OCI-LY7 (cell line): ENCODE measurements around the gene EOMES. TPM values are rescaled to one million over a fixed set of nuclear protein-coding genes. Genes with fewer than 3 reads are reported as not detected.

Experiments
- BruUV-seq: library from RNA; stranded (reverse); fragments of 400-500 nt; replicated peaks from 2 replicates; lab custom pipeline; 2021; lab: Mats Ljungman, UMichigan
- CTCF ChIA-PET: fragments of 300-600 bp; sonication (Branson Sonifier 250); formaldehyde crosslinking; loops from one replicate; lab custom pipeline; 2022; ENCODE audit warnings: antibody characterized with exemption; ENCODE audit not compliant: unreplicated experiment; lab: Charles Lee
- POLR2A ChIA-PET: fragments of 300-600 bp; sonication (Branson Sonifier 250); formaldehyde crosslinking; loops from one replicate; lab custom pipeline; 2022; ENCODE audit warnings: antibody characterized with exemption; lab: Charles Lee
- DNase-seq: peaks from one replicate; pipeline ENCODE4 v3.0.0-alpha.2; 2015; ENCODE audit warnings: low spot score
- H2AFZ ChIP-seq: fragments of 200-600 bp; sonication (generic), shearing (Covaris generic); 2 replicates; pipeline ENCODE4 v1.6.1; 2014; ENCODE audit warnings: mild to moderate bottlenecking, antibody characterized with exemption, low read length, moderate library complexity
- H3K27ac ChIP-seq: fragments of 200-600 bp; sonication (generic); 2 replicates; pipeline ENCODE4 v1.5.1; 2014; ENCODE audit warnings: mixed run types, low read depth, mild to moderate bottlenecking, moderate library complexity, low read length, inconsistent platforms; ENCODE audit not compliant: poor library complexity, severe bottlenecking
- H3K36me3 ChIP-seq: fragments of 200-600 bp; sonication (generic); 2 replicates; pipeline ENCODE4 v1.6.1; 2014; ENCODE audit warnings: mild to moderate bottlenecking, antibody characterized with exemption, low read length, moderate library complexity, mixed read lengths; ENCODE audit not compliant: insufficient read depth
- H3K4me1 ChIP-seq: fragments of 200-600 bp; sonication (generic); 2 replicates; pipeline ENCODE4 v1.5.1; 2014; ENCODE audit warnings: mild to moderate bottlenecking, low read length; ENCODE audit not compliant: insufficient read depth, poor library complexity, severe bottlenecking
- H3K4me2 ChIP-seq: fragments of 200-600 bp; sonication (generic); 2 replicates; pipeline ENCODE4 v1.6.1; 2014; ENCODE audit warnings: mild to moderate bottlenecking, low read length
- H3K4me3 ChIP-seq: fragments of 200-600 bp; sonication (generic); 2 replicates; pipeline ENCODE4 v1.5.1; 2014; ENCODE audit warnings: mild to moderate bottlenecking, low read depth, low read length; ENCODE audit not compliant: poor library complexity, severe bottlenecking
- H3K79me2 ChIP-seq: fragments of 200-600 bp; sonication (generic); 2 replicates; pipeline ENCODE4 v1.6.1; 2016; ENCODE audit warnings: low read depth, mild to moderate bottlenecking, low read length, moderate library complexity, mixed read lengths; ENCODE audit not compliant: insufficient read depth
- H3K9me2 ChIP-seq: fragments of 200-600 bp; sonication (generic); 2 replicates; pipeline ENCODE4 v1.6.1; 2016; ENCODE audit warnings: mild to moderate bottlenecking, low read length, mixed read lengths; ENCODE audit not compliant: insufficient read depth
- H3K9me3 ChIP-seq: fragments of 200-600 bp; sonication (generic); 2 replicates; pipeline ENCODE4 v1.6.1; 2014; ENCODE audit warnings: mild to moderate bottlenecking, mixed run types, low read length, mixed read lengths
- H4K20me1 ChIP-seq: fragments of 200-600 bp; sonication (generic); 2 replicates; pipeline ENCODE4 v1.6.1; 2014; ENCODE audit warnings: mild to moderate bottlenecking, antibody characterized with exemption, low read length, moderate library complexity, mixed read lengths; ENCODE audit not compliant: insufficient read depth
- EZH2phosphoT487 ChIP-seq: fragments of 200-600 bp; sonication (generic); IDR thresholded peaks from 2 replicates; pipeline ENCODE4 v1.6.1; 2018; ENCODE audit warnings: low read depth, borderline replicate concordance, mild to moderate bottlenecking, mixed run types, antibody characterized with exemption, low read length, moderate library complexity, mixed read lengths
- intact Hi-C: fragments of 100-400 bp; cut with micrococcal nuclease; formaldehyde crosslinking; loops from one replicate; pipeline ENCODE4 v1.10.0; 2022; ENCODE audit not compliant: unreplicated experiment
- total RNA-seq, 2 experiments: library from RNA; depleted of rRNA in 1 of 2; stranded (reverse); fragments of >200 nt in 1 of 2; shearing (Covaris generic) in 1 of 2; gene quantifications; 2 replicates each; pipeline ENCODE4 v1.2.3, GENCODE V29; 2014 to 2022
- TF ChIP-seq, protein P1 (sequence below): fragments of 200-600 bp; sonication (generic); conservative IDR thresholded peaks from 2 replicates; pipeline ENCODE4 v1.5.1; 2014; ENCODE audit warnings: mild to moderate bottlenecking, antibody characterized with exemption, low read length, moderate library complexity, mixed read lengths

Gene EOMES
- total RNA-seq, 2 experiments from 2014 or later: not detected

DNA sequence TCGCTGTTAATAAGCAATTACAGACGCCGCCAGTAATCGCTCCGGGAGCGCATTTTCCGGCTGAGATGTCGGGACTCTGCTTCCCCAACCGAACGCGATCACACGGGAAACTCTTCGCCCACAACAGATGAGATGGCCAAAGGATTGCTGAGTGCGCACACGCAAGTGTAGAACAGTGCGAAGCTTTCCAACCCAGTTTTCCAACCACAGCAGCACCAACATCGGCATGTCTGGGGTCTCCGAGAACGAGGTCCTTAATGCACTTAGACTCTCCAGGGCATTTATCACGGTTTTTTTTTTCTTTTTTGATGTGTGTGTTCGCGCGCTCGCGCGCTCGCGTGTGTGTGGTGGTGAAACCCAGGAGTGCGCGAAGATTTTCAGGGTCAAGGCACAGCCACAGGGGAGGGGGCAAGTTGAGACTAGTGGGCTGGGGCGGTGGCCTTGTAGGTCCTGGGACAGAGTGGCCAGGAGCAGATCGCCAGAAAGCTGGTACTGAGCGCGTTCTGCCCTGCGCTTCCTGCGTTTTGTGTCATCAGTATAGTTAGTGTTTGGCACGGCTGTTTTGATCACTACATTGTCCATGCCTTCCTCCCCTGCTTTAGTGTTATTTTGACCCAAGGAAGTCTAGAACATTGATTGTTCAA, 1.8 kb upstream of the EOMES start:
- TF ChIP-seq EZH2phosphoT487: no peak
- TF ChIP-seq, protein P1, sequence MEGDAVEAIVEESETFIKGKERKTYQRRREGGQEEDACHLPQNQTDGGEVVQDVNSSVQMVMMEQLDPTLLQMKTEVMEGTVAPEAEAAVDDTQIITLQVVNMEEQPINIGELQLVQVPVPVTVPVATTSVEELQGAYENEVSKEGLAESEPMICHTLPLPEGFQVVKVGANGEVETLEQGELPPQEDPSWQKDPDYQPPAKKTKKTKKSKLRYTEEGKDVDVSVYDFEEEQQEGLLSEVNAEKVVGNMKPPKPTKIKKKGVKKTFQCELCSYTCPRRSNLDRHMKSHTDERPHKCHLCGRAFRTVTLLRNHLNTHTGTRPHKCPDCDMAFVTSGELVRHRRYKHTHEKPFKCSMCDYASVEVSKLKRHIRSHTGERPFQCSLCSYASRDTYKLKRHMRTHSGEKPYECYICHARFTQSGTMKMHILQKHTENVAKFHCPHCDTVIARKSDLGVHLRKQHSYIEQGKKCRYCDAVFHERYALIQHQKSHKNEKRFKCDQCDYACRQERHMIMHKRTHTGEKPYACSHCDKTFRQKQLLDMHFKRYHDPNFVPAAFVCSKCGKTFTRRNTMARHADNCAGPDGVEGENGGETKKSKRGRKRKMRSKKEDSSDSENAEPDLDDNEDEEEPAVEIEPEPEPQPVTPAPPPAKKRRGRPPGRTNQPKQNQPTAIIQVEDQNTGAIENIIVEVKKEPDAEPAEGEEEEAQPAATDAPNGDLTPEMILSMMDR: no peak
- H3K9me2 ChIP-seq: no peaks in the 10 kb centered on the region
- no peak for DNase-seq
- H2AFZ ChIP-seq: no peak overlapping the region
- intact Hi-C loops: no loop called here
- H3K4me1 ChIP-seq: no peaks in the 10 kb centered on the region
- no peaks in the 10 kb centered on the region for H3K79me2 ChIP-seq
- no peaks in the 10 kb centered on the region for H3K36me3 ChIP-seq
- BruUV-seq: no TSS peak
- H3K27ac ChIP-seq: no peak overlapping the region
- H3K4me2 ChIP-seq: no peak overlapping the region
- ChIA-PET CTCF (no interaction called here), POLR2A (no interaction called here)
- no peaks in the 10 kb centered on the region for H3K9me3 ChIP-seq
- no peaks in the 10 kb centered on the region for H4K20me1 ChIP-seq
- H3K4me3 ChIP-seq: no peak overlapping the region

- ChIA-PET CTCF (no interaction called here), POLR2A (no interaction called here)
- Histone ChIP-seq H4K20me1 (no peaks in the 10 kb centered on the region), H3K36me3 (no peaks in the 10 kb centered on the region), H3K79me2 (no peaks in the 10 kb centered on the region), H3K27ac (no peak overlapping the region), H3K4me2 (no peak overlapping the region), H3K4me1 (no peaks in the 10 kb centered on the region), H3K9me3 (no peaks in the 10 kb centered on the region), H3K9me2 (no peaks in the 10 kb centered on the region), H3K4me3 (no peak overlapping the region), H2AFZ (no peak overlapping the region)
- TF ChIP-seq EZH2phosphoT487: no peak
- TF ChIP-seq, protein P1: no peak
- intact Hi-C loops: no loop called here
- DNase-seq: no peak
- BruUV-seq: no TSS peak
These were observed 1.3 kb upstream of the EOMES start for GRCh38 chr3:27723456-27723814.

GRCh38 chr3:27723001-27723445, 900 bp upstream of the EOMES start:
- no peaks in the 10 kb centered on the region for H3K9me3 ChIP-seq
- no TSS peak for BruUV-seq
- DNase-seq: no peak
- H3K4me3 ChIP-seq: no peak overlapping the region
- H3K9me2 ChIP-seq: no peaks in the 10 kb centered on the region
- H3K27ac ChIP-seq: no peak overlapping the region
- no peak overlapping the region for H2AFZ ChIP-seq
- no peaks in the 10 kb centered on the region for H3K79me2 ChIP-seq
- no peaks in the 10 kb centered on the region for H3K36me3 ChIP-seq
- no peak overlapping the region for H3K4me2 ChIP-seq
- CTCF ChIA-PET: no interaction called here
- H4K20me1 ChIP-seq: no peaks in the 10 kb centered on the region
- H3K4me1 ChIP-seq: no peaks in the 10 kb centered on the region
- POLR2A ChIA-PET: no interaction called here
- intact Hi-C loops: no loop called here
- TF ChIP-seq, protein P1: no peak
- no peak for TF ChIP-seq EZH2phosphoT487
